RWPE2 (cell line): Measurements from ENCODE around the gene MMP12.

ENCODE experiments used
- ATAC-seq: fragments of 200-7000 bp; cut with Tn5 transposase; 3 replicates; pipeline ENCODE4 v1.9.1; 2021; ENCODE audit warnings: low read depth
- DNase-seq: peaks from one replicate; pipeline ENCODE4 v3.0.0-alpha.2; 2020; ENCODE audit warnings: low spot score
- H3K27ac ChIP-seq: fragments of 450-650 bp; 2 replicates; pipeline ENCODE4 v1.5.1; 2017; ENCODE audit warnings: mild to moderate bottlenecking; ENCODE audit not compliant: poor library complexity, severe bottlenecking
- H3K27me3 ChIP-seq: fragments of 250-450 bp; sonication (Bioruptor Pico); 2 replicates; pipeline ENCODE4 v1.5.1; 2021; ENCODE audit warnings: mild to moderate bottlenecking, moderate library complexity; ENCODE audit not compliant: insufficient read depth, poor library complexity, severe bottlenecking
- H3K36me3 ChIP-seq: fragments of 250-450 bp; sonication (Bioruptor Pico); 2 replicates; pipeline ENCODE4 v1.5.1; 2020; ENCODE audit warnings: low read depth, mild to moderate bottlenecking, moderate library complexity
- H3K4me1 ChIP-seq: fragments of 250-450 bp; sonication (Bioruptor Pico); 2 replicates; pipeline ENCODE4 v1.5.1; 2021; ENCODE audit warnings: mild to moderate bottlenecking, moderate library complexity; ENCODE audit not compliant: insufficient read depth, poor library complexity, severe bottlenecking
- H3K4me3 ChIP-seq: fragments of 250-450 bp; sonication (Bioruptor Pico); 2 replicates; pipeline ENCODE4 v1.5.1; 2021; ENCODE audit warnings: mild to moderate bottlenecking, moderate library complexity; ENCODE audit not compliant: severe bottlenecking
- H3K9me3 ChIP-seq: fragments of 250-450 bp; sonication (Bioruptor Pico); 2 replicates; pipeline ENCODE4 v1.5.1; 2021; ENCODE audit warnings: mild to moderate bottlenecking, moderate library complexity; ENCODE audit not compliant: severe bottlenecking
- CTCF ChIP-seq: fragments of 450-650 bp; IDR thresholded peaks from one replicate; pipeline ENCODE4 v1.5.1; 2017; ENCODE audit warnings: mild to moderate bottlenecking, moderate library complexity; ENCODE audit not compliant: poor library complexity, severe bottlenecking

The MMP12 gene

GRCh38 chr11:102830001-102830727 lies 44.6 kb downstream of the MMP12 start:
- H3K9me3 ChIP-seq = no peaks in the 10 kb centered on the region
- no peak for TF ChIP-seq CTCF
- DNase-seq = no peak

GRCh38 chr11:102829316-102830000 lies 45.3 kb downstream of the MMP12 start:
- Histone ChIP-seq H3K36me3 (no peaks in the 10 kb centered on the region), H3K4me3 (no peak overlapping the region), H3K4me1 (peaks cover 10% of the 10 kb centered on the region), H3K9me3 (no peaks in the 10 kb centered on the region), H3K27me3 (no peaks in the 10 kb centered on the region), H3K27ac (peak overlapping the region; percentile 29)
- ATAC-seq = no peak
- DNase-seq = no peak
- no peak for TF ChIP-seq CTCF

More at GRCh38 chr11:102830001-102830727, 44.6 kb downstream of the MMP12 start:
- Histone ChIP-seq H3K4me1 (peaks cover 10% of the 10 kb centered on the region), H3K27me3 (no peaks in the 10 kb centered on the region), H3K27ac (peak overlapping the region; percentile 29), H3K36me3 (no peaks in the 10 kb centered on the region), H3K4me3 (no peak overlapping the region)
- ATAC-seq = peak; percentile 64

- H3K27ac ChIP-seq = no peak overlapping the region
- no peak overlapping the region for H3K4me3 ChIP-seq
- H3K4me1 ChIP-seq = peaks cover 2% of the 10 kb centered on the region
- no peak for ATAC-seq
- no peak for TF ChIP-seq CTCF
- DNase-seq = no peak
- H3K36me3 ChIP-seq = no peaks in the 10 kb centered on the region
- no peaks in the 10 kb centered on the region for H3K9me3 ChIP-seq
- H3K27me3 ChIP-seq = no peaks in the 10 kb centered on the region
Observed at GRCh38 chr11:102824556-102824955, 50.2 kb downstream of the MMP12 start.

- no peaks in the 10 kb centered on the region for H3K27me3 ChIP-seq
- H3K4me1 ChIP-seq = no peaks in the 10 kb centered on the region
- no peaks in the 10 kb centered on the region for H3K36me3 ChIP-seq
- H3K9me3 ChIP-seq = no peaks in the 10 kb centered on the region
- no peak overlapping the region for H3K4me3 ChIP-seq
- no peak for TF ChIP-seq CTCF
- H3K27ac ChIP-seq = no peak overlapping the region
- DNase-seq = no peak
- no peak for ATAC-seq
Observed at GRCh38 chr11:102819491-102819890, 55.3 kb downstream of the MMP12 start.

GRCh38 chr11:102813484-102813883 lies 61.3 kb downstream of the MMP12 start:
- TF ChIP-seq CTCF = no peak
- no peak overlapping the region for H3K27ac ChIP-seq
- DNase-seq (no peak), ATAC-seq (peak; percentile 78; the same call in 2 of the 3 replicates)
- no peaks in the 10 kb centered on the region for H3K9me3 ChIP-seq
- H3K4me1 ChIP-seq = peaks cover 8% of the 10 kb centered on the region
- no peak overlapping the region for H3K4me3 ChIP-seq
- no peaks in the 10 kb centered on the region for H3K27me3 ChIP-seq
- no peaks in the 10 kb centered on the region for H3K36me3 ChIP-seq
